Left ventricle myocardium inferior (tissue), 1 donor: ENCODE data around the gene IL11. TPM values are rescaled to one million over a fixed set of nuclear protein-coding genes. Genes with fewer than 3 reads are reported as not detected.

Source experiments
- DNase-seq: peaks from one replicate; pipeline ENCODE4 v3.0.0-alpha.2; 2020
- H3K27ac ChIP-seq: fragments of 200-600 bp; replicated peaks from 2 replicates; pipeline ENCODE4 v1.8.0; 2021
- H3K27me3 ChIP-seq: fragments of 200-600 bp; 2 replicates; pipeline ENCODE4 v1.8.0; 2021; ENCODE audit warnings: low read depth
- H3K36me3 ChIP-seq: fragments of 200-600 bp; 2 replicates; pipeline ENCODE4 v1.8.0; 2021
- H3K4me1 ChIP-seq: fragments of 200-600 bp; 2 replicates; pipeline ENCODE4 v1.8.0; 2021
- H3K4me3 ChIP-seq: fragments of 200-600 bp; 2 replicates; pipeline ENCODE4 v1.8.0; 2021; ENCODE audit warnings: mild to moderate bottlenecking, moderate library complexity
- H3K9me3 ChIP-seq: fragments of 200-600 bp; replicated peaks from 2 replicates; pipeline ENCODE4 v1.8.0; 2021
- intact Hi-C: fragments of 100-400 bp; cut with micrococcal nuclease; formaldehyde crosslinking; loops from one replicate; pipeline ENCODE4 v1.11.0; 2022
- total RNA-seq: library from RNA; stranded (reverse); fragmentation: NEBNext Ultra II Directional; extraction: Animal tissue kit (Norgen Biotek cat#: 25700); gene quantifications from one replicate; pipeline ENCODE4 v1.2.1, GENCODE V29; 2021
- TF ChIP-seq, protein P1 (sequence below): fragments of 200-600 bp; IDR thresholded peaks from 2 replicates; pipeline ENCODE4 v1.8.0; 2021; ENCODE audit warnings: antibody characterized with exemption, mild to moderate bottlenecking, borderline replicate concordance
- donor health status: DM: no; HTN: yes; CAD: no; lungs with severe emphysema.

The IL11 gene
- total RNA-seq, 1 donor from 2014 or later, result not detected

- intact Hi-C loops, result no loop called here
- H3K27me3 ChIP-seq, result peaks cover 85% of the 10 kb centered on the region
- H3K36me3 ChIP-seq, result no peaks in the 10 kb centered on the region
- TF ChIP-seq, protein P1, sequence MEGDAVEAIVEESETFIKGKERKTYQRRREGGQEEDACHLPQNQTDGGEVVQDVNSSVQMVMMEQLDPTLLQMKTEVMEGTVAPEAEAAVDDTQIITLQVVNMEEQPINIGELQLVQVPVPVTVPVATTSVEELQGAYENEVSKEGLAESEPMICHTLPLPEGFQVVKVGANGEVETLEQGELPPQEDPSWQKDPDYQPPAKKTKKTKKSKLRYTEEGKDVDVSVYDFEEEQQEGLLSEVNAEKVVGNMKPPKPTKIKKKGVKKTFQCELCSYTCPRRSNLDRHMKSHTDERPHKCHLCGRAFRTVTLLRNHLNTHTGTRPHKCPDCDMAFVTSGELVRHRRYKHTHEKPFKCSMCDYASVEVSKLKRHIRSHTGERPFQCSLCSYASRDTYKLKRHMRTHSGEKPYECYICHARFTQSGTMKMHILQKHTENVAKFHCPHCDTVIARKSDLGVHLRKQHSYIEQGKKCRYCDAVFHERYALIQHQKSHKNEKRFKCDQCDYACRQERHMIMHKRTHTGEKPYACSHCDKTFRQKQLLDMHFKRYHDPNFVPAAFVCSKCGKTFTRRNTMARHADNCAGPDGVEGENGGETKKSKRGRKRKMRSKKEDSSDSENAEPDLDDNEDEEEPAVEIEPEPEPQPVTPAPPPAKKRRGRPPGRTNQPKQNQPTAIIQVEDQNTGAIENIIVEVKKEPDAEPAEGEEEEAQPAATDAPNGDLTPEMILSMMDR, result no peak
- no peak overlapping the region for H3K27ac ChIP-seq
- H3K4me1 ChIP-seq, result peaks cover 19% of the 10 kb centered on the region
- H3K4me3 ChIP-seq, result peak overlapping the region; percentile 61
- no peaks in the 10 kb centered on the region for H3K9me3 ChIP-seq
- no peak for DNase-seq
These were observed 16.9 kb downstream of the IL11 start for GRCh38 chr19:55353356-55353802.

DNA sequence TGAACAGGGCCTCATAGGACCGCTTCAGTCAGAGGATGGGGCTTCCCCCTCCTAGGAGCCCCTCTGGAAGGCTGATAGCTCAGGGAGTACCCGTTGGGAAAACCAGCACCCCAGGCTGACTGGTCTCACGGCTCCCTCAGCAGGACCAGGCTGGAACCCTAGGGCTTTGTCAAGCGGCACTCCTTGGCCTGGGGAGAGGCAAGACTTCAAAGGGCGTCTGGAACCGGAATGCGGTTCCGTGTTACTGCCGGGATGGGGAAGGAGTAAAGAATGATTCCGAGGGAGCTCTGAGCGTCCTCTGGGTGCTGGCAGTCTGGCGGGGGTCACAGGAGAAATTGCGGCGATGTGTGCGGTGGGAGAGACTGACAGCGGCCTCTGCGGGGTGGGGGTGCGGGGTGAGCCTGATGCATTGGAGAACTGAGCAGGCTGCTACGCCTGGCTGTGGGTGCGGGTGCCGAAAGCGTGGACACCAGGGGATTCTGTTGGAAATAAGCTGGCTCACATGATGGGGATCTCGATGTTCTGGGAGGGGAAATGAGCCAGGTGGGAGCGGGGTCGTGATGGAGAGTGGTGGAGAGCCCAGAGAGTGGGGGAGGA lies 17.6 kb downstream of the IL11 start:
- TF ChIP-seq, protein P1, result no peak
- Histone ChIP-seq H3K9me3 (no peaks in the 10 kb centered on the region), H3K27ac (no peak overlapping the region), H3K36me3 (no peaks in the 10 kb centered on the region), H3K4me1 (peaks cover 19% of the 10 kb centered on the region), H3K4me3 (no peak overlapping the region), H3K27me3 (peaks cover 79% of the 10 kb centered on the region)
- no peak for DNase-seq
- intact Hi-C loops, result no loop called here

DNA sequence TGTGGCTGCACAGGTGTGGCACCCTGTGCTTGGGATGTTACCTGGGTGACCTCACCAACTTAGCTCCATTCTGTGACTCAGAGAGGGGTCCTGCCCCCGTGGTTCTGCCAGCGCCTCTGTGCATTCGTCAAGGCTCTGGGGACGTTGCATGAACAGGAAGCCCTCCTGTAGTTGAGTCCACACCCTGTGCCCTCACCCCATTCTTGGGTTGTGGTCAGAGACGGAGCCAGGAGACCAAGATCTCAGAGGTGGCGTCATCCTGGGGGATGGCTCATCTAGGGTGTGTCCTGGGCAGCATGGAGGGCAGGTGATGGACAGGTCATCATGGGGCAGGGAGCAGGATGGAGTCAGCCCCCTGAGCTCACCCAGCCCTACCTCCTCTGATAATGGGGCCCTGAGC lies 18.2 kb downstream of the IL11 start:
- H3K4me3 ChIP-seq, result no peak overlapping the region
- no peaks in the 10 kb centered on the region for H3K36me3 ChIP-seq
- DNase-seq, result no peak
- TF ChIP-seq, protein P1, result no peak
- peaks cover 19% of the 10 kb centered on the region for H3K4me1 ChIP-seq
- no peaks in the 10 kb centered on the region for H3K9me3 ChIP-seq
- intact Hi-C loops, result no loop called here
- H3K27me3 ChIP-seq, result peaks cover 73% of the 10 kb centered on the region
- no peak overlapping the region for H3K27ac ChIP-seq

GRCh38 chr19:55350620-55351315 lies 19.5 kb downstream of the IL11 start:
- DNase-seq, result no peak
- H3K27me3 ChIP-seq, result peaks cover 60% of the 10 kb centered on the region
- H3K27ac ChIP-seq, result no peak overlapping the region
- peaks cover 8% of the 10 kb centered on the region for H3K36me3 ChIP-seq
- TF ChIP-seq, protein P1, result no peak
- H3K9me3 ChIP-seq, result no peaks in the 10 kb centered on the region
- H3K4me1 ChIP-seq, result peaks cover 19% of the 10 kb centered on the region
- H3K4me3 ChIP-seq, result no peak overlapping the region
- intact Hi-C loops, result no loop called here

GRCh38 chr19:55348317-55349034 lies 21.8 kb downstream of the IL11 start:
- DNase-seq, result no peak
- H3K27me3 ChIP-seq, result peaks cover 38% of the 10 kb centered on the region
- peaks cover 5% of the 10 kb centered on the region for H3K4me1 ChIP-seq
- no peak overlapping the region for H3K27ac ChIP-seq
- intact Hi-C loops, result no loop called here
- TF ChIP-seq, protein P1, result no peak
- no peak overlapping the region for H3K4me3 ChIP-seq
- H3K36me3 ChIP-seq, result peaks cover 13% of the 10 kb centered on the region
- no peaks in the 10 kb centered on the region for H3K9me3 ChIP-seq
